Umbilical cord (tissue), 2 donors: Measurements from ENCODE around the gene POLK. TPM values are rescaled to one million over a fixed set of nuclear protein-coding genes. Genes with fewer than 3 reads are reported as not detected.
"Not testable (repeated sequence)": the region's sequence is repeated elsewhere in the genome, so short reads cannot be mapped to it uniquely, and the experiment has no call there.

ENCODE experiments used
- DNase-seq: peaks from one replicate; pipeline ENCODE4 v3.0.0-alpha.2; 2015; ENCODE audit warnings: low spot score
- total RNA-seq: library from RNA; depleted of rRNA; stranded (reverse); fragments of >200 nt; gene quantifications from one replicate; pipeline ENCODE4 v1.2.3, GENCODE V29; 2014; ENCODE audit warnings: low replicate concordance; ENCODE audit not compliant: insufficient read depth

Gene POLK
- 82.8 TPM for total RNA-seq

DNA sequence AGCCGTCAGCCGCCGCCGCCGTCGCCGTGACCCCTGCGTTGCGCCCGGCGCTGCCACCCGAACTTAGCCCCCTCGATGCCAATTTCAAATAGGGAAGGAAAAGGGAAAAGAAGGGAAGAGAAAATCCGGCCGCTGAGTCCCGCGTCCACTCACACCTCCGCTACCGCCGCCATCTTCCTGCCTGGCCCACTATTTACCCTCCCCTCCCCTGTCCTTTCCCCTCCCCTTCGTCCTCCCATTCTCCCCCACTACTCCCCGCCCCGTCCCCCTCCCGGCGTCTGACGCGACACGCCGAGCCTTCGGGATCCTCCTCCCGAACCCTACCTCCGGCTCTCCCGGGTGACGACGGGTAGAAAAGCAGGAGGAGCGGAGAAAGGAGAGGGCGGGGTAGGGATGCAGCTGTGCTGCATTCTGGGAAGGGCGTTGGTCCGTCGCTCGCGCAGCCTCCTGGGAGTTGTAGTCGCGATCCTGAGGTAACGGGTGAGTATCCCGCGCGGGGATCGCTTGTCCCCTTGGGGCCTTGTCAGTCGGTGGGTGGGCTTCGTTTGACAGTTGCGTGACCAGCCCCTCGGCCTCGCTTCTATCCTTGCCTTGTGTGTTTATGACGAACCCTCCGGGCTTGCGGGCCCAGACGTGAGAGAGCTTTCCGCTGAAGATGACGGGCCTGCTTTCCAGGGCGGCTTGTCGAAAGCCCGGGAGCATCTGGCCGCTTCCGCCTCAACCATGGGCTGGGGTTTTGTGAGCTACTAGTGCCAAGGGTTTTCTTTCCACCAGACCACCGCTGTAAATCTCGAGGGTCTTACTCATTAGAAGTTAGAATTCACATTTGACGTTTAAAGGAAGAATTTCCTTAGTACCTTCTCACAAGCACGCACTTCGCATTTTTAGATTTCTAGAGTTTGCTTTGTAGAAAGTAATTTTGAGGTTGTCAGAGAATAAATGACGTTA, at the start of gene POLK, which contains the start of gene CERT1:
Gene POLK, plus strand, starts transcription at position 457 of the 948 bp plus-strand sequence.
Gene CERT1, minus strand, starts transcription at position 195 of the 948 bp plus-strand sequence. CDS start 422 bp downstream, outside the sequence.
- peak; percentile 100 for DNase-seq

DNA sequence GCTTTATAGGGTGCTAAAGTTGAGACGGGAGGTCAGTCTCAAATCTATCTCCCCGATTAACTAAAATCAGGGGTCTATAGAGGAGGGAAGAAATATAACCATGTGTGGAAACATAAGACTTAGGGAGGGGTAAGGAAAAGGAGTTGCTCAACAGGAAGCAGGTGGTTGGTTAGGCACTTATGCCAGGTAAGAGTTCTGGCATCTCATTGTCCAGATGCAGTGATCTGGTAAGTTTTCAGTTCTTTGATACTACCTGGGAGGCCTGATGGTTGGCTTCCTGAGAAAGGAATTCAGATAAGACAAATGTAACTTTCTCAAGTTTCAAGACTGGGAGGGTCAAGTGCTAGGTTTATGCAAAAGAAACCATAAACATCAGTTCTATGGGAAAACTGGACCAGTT, 48.0 kb upstream of the POLK start:
- DNase-seq = no peak

DNA sequence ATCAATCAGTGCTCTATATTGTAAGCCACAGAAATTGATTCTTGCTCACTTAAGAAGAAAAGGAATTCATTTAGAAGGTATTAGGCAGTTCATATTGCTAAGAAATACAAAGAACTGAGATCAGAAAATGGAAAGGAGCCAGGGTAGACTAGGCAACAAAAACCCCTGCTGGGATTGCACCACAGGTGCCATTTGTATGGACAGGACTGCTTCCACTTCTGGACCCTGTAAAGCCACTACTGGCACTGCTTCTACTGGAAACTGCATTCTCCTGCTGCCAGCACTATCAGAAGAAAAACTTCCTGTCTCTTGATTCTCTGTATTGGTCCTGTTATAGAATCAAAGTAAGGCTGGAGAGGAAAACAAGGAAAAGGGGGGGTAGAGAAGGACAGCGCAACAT, 46.2 kb upstream of the POLK start:
- no peak for DNase-seq

DNA sequence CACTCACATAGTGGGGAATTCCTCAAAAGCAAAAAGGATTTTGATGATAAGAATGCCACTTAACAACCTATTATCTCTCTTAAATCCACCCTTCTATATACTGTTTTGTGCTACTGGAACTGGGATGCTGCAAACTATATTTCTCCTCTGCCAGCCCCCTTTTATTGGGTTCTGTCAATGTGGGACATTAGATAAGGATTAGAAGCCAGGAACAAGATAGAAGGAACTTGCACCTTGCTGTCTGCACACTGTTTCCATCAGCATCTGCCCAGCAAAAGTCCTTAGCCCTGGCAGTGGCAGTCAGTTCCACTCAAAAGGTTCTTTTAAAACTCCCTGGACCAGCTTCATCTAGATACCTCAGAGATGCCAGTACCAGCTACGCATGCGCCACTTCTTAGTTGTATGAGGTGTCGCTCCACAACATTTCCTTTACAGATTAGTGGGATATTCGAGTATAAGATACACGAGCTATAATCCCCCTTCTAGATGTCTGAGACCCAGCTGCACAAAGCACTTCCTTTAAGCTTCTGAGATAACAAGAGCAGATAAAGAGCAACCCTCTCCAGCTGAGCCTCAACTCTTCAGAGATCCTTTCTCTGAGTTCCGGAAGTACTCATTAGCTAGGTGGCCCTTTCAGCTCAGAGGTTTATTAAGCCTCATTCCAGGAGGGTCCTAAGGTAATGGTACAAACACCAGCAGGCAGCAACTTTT, 45.5 kb upstream of the POLK start:
- DNase-seq = no peak

DNA sequence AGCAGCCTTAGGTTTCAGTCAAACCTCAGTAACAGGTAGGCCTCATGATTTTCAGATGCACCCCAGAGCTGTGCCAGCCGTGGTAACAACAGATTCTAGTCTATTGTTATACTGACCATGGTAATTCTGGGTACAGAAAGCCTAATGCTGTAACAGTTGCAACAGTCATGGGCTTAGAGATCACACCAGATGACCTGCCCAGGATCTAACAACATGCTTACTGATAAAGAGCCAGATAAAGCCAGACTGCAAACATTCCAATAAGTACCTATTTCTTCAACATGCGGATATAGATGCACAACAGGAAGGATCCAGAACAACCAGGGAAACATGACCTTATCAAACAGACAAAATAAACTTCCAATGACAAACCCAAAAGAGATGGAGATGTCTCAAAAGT, 43.1 kb upstream of the POLK start:
- DNase-seq = no peak

DNA sequence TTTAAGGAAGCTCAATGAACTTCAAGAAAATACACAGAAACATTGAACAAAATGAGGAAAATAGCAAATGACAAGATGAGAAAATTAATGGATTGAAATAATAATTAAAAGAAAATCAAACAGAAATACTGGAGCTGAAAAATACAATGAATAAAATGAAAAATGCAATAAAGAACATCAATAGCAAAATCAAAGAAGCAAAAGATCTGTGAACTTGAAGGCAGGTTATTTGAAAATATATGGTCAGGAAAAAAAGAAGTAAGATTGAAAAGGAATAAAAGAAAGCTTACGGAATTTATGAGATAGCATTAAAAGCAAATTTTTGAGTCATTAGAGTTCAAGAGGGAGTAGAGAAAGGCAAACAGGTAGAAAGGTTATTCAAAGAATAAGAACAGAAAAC, 42.7 kb upstream of the POLK start:
- no peak for DNase-seq

DNA sequence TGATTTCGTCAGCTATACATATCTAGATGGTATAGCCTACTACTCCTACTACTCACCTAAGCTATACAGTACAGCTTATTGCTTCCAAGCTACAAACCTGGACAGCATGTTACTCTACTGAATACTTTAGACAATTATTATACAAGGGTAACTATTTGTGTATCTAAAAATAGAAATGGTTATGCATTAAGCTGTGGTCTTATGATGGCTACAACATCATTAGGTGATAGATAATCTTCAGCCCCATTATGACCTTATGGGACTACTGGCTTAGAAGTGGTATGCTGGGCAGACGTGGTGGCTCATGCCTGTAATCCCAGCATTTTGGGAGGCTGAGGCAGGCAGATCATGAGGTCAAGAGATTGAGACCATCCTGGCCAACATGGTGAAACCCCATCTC, 40.5 kb upstream of the POLK start:
- DNase-seq = no peak

DNA sequence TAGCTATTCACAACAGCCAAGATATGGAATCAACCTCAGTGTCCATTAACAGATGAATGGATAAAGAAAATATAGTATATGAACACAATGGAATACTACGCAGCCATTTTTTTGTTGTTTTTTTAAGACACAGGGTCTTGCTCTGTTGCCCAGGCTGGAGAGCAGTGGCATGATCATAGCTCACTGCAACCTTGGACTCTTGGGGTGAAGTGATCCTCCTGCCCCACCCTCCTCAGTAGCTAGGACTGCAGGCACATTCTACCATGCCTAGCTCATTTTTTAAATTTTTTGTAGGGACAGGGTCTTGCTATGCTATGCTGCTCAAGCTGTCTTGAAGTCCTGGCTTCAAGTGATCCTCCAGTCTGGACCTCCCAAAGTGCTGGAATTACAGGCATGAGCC, 38.7 kb upstream of the POLK start:
- no peak for DNase-seq

DNA sequence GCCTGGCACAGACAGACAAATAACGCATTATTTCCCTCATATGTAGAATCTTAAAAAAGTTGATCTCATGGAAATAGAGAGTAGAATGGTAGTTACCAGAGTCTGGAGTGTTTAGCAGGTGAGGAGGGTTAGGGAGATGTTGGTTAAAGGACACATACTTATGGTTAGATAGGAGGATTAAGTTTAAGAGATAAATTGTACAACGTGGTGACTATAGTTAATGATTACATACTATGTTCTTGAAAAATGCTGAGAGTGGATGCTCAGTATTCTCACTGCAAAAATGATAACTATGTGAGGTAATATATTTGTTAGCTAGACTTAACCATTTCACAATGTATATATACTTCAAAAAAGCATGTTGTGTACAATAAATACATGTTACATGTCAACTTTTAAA, 38.2 kb upstream of the POLK start:
- no peak for DNase-seq

DNA sequence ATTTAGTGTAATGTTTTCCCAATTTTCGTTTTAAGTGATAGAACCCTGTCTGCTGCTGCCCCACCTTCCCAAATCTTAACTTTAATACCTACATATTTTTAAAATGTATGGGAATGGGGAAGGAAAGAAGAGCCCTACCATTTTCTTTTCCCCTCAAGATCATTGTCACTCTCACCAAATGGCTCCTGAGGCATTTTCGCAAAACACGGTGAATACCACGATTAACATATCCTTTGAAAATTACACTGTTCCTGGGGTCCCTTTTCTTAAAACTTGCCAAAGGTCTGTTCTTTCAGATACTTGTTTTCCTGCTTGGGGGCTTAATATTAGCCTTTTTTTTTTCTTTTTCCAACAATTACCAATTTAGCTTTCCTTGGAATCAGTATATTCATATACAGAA, 36.3 kb upstream of the POLK start:
- DNase-seq = no peak

DNA sequence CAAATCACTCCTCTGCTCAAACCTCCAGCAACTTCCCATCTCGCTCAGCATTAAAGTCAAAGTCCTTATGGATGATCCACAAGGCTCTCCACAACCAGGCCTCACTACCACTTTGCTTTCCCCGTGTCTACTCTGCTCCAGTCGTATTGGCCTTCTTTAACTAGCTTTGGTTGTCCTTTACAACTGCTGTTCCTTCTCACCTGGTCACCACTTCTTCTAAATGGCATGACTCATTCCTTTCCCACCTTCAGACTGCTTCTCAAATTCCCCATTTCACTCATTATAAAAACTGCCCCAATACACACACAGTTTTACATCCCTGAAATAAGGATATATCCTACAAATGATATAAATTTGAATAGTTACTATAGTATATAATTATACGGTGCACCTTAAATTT, 30.7 kb upstream of the POLK start:
- no peak for DNase-seq

DNA sequence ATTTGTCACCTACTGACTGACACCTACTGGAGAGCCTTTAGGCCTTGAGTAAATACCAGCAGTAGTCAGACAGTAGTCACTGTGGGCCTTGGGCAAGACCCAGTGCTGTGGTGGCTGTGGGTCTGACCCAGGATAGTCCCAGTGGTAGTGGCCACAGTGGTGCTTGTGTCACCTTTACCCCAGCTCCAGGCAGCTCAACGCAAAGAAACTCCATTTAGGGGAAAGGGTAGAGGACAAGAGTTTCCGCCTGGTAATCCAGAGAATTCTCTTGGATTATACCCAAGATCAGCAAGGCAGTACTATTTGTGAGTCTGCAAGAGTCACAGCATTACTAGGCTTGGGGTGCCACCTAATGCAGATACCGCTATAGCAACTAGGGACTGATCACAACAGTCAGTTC, 29.2 kb upstream of the POLK start:
- DNase-seq = no peak

DNA sequence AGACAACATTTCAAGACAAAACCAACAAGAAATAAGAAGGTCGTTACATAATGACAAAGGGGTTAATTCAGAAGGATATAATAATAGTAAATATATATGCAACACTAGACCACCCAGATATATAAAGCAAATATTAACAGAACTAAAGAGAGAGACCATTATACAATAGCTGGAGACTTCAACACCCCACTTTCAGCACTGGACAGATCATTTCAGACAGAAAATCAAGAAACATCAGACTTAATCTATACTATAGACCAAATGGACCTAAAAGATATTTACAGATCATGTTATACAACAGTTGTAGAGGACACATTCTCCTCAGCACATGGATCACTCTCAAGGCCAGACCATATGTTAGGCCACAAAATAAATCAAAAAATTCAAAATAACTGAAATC, 27.1 kb upstream of the POLK start:
- no peak for DNase-seq

DNA sequence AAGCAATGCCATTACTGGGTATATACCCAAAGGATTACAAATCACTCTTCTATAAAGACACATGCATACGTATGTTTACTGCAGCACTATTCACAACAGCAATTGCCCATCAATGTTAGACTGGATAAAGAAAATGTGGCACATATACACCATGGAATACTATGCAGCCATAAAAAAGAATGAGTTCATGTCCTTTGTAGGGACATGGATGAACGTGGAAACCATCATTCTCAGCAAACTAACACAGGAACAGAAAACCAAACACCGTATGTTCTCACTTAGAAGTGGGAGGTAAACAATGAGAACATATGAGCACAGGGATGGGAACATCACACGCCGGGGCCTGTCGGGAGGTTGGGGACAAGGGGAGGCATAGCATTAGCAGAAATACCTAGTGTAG, 21.8 kb upstream of the POLK start:
- not testable (repeated sequence) for DNase-seq

DNA sequence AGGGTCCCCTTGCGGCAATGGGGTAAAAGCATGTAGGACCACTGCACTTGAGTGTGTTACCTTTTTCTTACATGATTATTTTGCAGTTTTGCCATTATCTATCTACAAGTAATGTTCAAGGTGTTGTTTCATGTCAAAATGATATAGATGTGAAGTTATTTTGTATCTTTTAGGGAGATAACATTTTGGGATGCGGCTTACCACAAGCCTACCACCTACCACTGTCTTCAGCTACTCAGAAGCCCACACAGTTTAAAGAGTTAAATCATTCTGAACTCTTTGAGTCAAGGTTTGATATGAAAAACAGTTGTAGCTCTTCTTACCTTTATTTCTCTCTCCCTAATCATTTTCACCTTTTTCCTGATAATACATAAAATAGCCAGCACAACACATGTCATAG, 20.1 kb upstream of the POLK start:
- DNase-seq = no peak

DNA sequence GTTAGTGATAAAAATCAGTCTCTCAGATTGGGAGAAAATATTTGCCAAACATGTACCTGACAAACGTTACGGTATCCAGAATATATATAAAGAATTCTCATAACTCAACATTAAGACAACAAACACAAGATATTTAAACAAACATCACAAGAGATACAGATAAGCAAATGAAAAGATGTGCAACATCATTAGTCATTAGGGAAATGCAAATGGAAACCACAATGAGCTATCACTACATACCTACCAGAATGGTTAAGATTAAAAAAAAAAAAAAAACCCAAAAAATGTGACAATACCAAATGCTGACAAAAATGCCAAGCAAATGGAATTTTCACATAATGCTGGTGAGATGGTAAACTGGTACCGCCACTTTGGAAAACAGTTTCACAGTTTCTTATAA, 15.7 kb upstream of the POLK start:
- DNase-seq = no peak

DNA sequence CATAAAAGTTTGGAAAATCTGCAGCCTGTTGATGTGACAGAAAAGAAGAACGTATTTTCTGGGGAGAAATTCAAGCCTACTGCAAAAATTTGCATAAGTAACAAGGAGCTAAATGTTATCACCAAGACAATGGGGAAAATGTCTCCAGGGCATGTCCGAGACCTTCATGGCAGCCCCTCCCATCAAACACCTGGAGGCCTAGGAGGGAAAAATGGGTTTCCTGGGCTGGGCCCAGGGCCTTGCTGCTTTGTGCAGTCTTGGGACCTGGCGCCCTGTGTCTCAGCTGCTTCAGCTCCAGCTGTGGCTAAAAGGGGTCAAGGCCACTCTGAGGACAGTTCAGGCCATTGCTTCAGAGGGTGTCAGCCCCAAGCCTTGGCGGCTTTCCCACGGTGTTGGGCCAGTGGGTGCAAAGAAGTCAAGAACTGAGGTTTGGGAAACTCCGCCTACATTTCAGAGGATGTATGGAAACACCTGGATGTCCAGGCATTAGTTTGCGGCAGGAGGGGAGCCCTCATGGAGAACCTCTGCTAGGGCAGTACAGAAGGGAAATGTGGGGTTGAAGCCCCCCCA, 13.4 kb upstream of the POLK start:
- no peak for DNase-seq

DNA sequence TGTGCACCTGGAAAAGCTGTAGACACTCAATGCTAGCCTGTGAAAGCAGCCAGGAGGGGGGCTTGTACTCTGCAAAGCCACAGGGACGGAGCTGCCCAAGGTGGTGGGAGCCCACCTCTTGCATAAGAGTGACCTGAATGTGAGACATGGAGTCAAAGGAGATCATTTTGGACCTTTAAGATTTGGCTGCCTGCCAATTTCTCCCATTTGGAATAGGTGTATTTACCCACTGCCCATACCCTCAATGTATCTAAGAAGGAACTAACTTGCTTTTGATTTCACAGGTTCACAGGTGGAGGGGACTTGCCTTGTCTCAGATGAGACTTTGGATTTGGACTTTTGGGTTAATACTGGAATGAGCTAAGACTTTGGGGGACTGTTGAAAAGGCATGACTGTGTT, 12.8 kb upstream of the POLK start:
- not testable (repeated sequence) for DNase-seq

DNA sequence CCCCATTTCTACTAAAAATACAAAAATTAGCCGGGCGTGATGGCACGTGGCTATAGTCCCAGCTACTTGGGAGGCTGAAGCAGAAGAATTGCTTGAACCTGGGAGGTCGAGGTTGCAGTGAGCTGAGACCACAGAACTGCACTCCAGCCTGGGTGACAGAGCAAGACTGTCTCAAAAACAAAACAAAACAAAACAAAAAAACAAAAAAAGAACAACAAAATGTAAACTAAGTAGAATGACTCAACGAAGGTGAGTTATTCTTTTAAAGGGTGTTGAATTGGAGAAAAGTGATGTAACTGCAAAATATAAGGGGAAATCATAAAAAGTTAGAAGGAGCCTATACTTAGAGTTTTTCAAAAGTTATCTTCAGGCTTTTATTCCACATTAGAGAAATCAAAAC, 6.6 kb upstream of the POLK start:
- not testable (repeated sequence) for DNase-seq

DNA sequence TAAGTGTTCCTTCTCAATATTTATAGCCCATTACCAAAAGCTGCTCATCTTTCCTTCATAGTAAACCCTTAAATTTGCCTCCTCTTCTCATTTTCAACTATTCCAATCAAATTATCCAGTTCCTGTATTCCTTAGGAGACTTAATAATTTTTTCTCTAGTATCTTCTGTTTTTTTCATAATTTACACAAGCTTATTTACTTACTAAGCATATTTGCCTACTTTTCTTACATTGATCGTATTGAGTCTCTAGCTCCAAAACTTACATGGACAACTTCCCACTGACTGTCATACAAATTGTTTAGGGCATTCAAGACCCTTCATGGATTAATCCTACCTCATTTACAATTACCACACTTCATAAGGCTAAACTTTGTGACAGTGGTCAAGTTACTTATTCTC, 3.9 kb upstream of the POLK start:
- DNase-seq = no peak

DNA sequence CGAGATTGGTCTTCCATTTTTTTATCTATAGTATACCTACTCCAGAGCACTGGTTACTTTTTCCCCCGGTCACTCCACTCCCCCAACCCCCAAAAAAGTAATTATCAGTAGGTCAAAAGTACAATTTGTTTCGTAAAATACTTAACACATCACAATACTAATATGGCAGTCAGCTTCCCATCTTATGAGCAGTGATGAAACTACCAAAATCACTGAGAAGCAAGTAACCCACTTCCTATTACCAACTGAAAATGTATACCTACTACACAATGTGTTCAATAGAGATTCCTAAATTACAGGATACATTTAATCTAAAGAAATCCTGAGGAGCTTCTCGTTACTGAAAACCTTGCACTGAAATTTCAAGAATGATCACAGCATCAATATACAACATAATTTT, 2.1 kb upstream of the POLK start:
- DNase-seq = no peak

DNA sequence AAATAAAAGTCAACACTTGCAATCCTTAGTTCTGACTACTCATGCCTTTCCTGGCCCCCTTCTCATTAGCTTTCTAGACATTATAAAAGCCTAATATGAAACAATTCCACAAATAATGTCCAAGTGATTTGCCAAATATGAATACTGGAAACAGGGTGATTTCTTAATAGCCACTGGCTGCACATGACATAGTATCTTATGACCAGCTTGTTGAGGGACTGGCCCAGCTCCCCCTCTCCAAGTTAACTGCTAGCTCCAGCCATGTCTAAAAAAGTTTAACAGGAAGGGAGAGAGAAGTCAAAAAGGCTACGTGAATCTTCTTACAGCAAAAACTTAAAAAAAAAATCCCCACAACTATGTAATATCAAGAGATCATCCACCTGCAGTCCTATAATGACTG, 1.7 kb upstream of the POLK start:
- DNase-seq = peak; percentile 8
